Measurements from ENCODE around the gene ZNF365.

Gene ZNF365

DNA sequence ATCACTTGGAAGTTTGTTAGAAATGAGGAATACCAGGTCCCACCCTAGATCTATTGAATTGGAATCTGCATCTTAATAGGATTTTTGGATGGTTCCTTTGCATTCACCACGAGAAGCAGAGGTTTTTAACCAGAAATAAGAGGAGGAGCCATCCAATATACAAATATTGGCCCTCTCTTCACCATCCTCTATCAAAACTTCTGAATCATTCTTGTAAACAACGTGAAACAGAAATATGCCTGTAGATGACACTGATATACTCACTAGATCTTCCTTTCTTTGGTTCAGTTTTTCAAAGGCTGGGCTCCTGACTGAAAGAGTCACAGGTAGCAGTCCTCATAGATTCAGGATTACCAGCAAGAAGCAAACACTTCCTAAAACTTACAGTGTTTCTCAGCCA, 39.5 kb downstream of the ZNF365 start:
- no peak for DNase-seq (ENCODE audit: low read depth in 2 of 2, low spot score in 1 of 2)

DNA sequence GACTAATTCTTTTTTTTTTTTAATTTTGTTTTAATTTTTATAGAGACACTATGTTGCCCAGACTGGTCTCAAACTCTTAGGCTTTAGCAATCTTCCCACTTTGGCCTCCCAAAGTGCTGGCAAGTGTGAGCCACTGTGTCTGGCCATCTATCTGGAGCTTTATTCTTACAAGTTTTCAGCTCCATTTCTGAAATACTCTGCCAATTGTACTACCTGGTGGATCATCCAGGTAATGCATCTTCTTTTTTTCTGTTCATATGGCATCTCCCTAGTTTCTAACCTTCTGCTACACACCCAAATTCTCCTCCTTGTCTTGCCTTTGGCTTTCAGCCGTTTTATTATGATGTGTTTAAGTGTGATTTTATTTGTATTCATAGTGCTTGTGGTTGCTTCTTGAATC, 40.2 kb downstream of the ZNF365 start:
- no peak for DNase-seq (ENCODE audit: low read depth in 2 of 2, low spot score in 1 of 2)

DNA sequence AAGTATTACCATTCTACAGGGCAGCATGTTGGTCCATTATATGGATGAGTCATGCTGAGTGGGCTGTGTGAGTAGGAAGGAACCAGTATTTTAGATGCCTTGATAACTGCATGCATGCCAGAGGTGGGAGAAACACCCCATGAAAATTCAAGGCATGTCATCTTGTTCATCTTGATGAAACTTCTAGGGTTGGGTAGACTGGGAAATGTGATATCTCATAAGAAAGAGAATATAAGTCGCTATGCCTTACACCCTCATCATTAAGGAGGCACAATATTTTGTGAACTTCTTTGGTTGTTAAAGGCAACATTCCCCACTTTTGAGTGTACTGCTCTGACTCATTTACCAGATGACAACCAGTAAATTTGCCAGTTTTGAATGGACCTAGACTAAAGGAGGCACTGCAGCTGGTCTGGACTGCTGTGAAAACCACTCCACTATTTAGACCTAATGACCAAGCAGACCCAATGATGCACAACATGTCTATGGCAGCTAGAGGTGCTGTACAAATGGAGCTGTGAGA, 48.0 kb downstream of the ZNF365 start:
- no peak for DNase-seq (ENCODE audit: low read depth in 2 of 2, low spot score in 1 of 2)

- DNase-seq (ENCODE audit: low read depth in 2 of 2, low spot score in 1 of 2) = no peak
Measured at GRCh38 chr10:62424026-62424425, 49.9 kb downstream of the ZNF365 start.

DNA sequence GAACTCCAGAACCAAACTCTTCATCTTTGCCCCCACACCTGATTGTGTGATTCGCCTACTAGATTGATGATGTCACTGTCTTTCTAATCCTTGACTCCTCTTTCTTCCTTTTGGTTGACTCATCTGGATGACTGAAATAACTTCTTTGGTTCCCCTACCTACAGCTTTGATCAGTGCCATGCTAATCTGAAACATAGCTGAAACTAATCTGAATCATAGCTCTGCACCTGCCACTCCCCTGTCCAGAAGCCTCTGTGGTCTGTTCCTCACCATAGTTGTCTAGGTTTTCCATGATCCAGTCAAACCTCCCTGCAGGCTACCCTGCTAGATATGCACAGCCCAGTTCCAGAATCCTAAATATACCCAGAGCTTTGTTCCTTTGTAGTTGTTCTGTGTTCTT, 51.9 kb downstream of the ZNF365 start:
- DNase-seq (ENCODE audit: low read depth in 2 of 2, low spot score in 1 of 2) = no peak

DNA sequence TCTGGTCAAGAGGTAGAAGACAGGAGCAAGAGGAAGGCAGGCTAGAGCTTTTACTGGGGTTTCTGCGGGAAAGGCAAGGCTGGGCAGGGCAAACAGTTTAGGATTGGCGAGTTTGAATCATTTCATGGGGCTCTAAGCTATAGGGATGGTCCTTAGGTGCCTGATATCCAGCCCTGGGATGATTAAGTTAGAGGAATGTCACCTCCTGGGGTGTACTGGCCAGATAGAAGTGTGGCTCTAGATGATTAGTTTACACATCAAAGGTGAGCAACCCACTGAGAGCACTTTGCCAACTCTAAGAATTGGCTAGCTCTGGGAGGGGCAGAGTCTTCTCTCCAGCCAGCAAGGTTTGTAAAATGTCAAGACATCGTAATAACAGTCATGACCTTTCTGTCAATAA, 52.4 kb downstream of the ZNF365 start:
- DNase-seq (ENCODE audit: low read depth in 2 of 2, low spot score in 1 of 2) = no peak

- no peak for DNase-seq (ENCODE audit: low read depth in 2 of 2, low spot score in 1 of 2)
Measured at GRCh38 chr10:62430881-62431280, 56.7 kb downstream of the ZNF365 start.

DNA sequence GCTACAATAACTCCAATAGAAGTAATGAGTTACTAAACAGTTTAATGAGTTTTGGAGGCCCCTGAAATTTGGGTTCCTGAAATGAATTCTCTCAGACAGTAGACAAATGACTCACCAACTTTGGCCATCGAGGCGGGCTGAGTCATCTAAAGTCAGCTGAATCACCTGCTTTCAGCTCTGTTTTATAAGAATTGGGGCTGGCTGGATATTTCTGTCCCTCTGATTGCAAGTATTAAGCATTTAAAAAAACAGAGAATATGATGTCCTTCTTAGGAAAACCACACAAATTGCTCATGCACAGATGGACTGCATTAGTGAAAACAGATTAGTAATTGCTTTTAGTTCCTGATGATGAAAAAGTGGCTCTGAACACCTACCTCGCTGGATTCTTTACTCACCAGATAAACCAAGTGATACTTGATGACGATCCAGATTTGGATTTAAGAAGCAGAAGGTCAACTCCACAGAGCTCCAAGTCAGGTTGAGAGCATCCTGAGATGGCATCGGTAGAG, 59.1 kb downstream of the ZNF365 start:
- DNase-seq (ENCODE audit: low read depth in 2 of 2, low spot score in 1 of 2) = no peak

DNA sequence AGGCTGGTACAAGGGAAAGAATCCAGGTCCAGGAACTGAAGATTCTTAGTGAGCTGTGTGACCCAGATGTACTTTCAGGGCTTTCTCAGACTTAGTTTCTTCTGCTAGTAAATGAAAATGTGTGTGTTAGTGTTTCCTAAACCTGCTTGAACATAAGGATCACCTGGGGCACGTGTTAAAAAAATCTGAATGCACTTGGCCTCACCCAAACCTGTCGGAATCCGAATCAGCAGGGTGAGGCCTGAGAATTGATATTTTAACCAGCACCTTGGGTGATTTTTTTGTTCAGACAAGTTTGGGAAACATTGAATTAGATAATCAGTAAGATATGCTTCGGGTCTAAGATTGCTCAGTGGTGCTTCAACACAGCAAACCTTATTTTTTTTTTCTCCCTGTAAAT, 59.7 kb downstream of the ZNF365 start:
- no peak for DNase-seq (ENCODE audit: low read depth in 2 of 2, low spot score in 1 of 2)

GRCh38 chr10:62437696-62438095, 63.5 kb downstream of the ZNF365 start:
- DNase-seq (ENCODE audit: low read depth in 2 of 2, low spot score in 1 of 2) = no peak

DNA sequence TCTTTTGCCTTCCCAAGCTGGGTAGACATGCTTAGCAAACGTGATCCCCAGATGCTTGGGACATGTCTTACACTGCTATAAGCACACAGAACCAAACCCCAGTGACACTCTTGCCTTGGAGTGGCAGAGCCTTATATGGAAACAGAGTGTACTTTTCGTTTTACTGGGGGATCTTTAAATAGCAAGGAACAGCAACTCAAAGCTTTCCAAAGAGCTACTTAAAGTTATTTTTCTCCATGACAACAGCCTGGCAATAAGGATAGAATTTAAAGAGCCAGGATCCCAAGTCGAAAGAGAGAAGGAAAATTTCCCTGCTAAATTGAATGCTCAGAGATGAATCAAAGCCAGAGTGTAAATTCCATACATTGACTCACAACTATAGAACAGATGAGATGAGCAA, 67.8 kb downstream of the ZNF365 start:
- DNase-seq (ENCODE audit: low read depth in 2 of 2, low spot score in 1 of 2) = no peak

- DNase-seq (ENCODE audit: low read depth in 2 of 2, low spot score in 1 of 2) = no peak
Measured at GRCh38 chr10:62442894-62443669, 68.9 kb downstream of the ZNF365 start.

GRCh38 chr10:62443866-62444265, 69.7 kb downstream of the ZNF365 start:
- DNase-seq (ENCODE audit: low read depth in 2 of 2, low spot score in 1 of 2) = no peak

GRCh38 chr10:62446627-62447026, 72.5 kb downstream of the ZNF365 start:
- no peak for DNase-seq (ENCODE audit: low read depth in 2 of 2, low spot score in 1 of 2)

DNA sequence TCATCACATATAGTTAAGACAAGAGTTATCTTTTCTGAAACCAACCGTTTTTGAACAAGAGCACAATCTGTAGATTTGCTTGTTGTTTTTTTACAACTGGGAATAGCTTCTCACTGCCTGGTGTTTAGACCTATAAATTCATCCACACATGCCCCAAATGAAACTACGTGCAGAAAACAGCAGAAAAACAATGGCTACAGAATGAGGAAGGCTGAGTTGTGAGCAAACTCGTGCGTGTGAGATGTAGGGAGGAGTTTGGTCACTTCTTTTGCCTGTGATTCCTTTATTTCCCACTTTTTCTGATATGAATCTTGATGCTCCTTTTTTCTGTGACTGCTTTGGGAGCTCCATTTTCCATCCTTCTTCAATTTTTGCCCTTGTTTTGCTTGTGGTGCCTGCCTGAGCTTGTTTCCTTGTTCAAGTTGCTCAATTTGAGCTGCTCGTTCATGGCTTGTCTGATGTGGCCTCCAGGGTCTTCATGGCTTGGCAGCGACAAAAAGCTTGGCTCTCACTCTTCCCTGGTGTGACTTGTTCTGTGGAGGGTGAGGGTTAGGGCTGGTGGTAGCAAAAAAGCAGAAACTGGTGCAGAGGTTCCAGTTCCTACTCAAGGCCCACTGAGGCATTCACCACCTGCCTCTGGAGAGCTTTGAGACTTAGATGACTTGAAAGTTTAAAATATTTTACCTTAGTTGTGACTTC, 76.9 kb downstream of the ZNF365 start:
- DNase-seq (ENCODE audit: low read depth in 2 of 2, low spot score in 1 of 2) = no peak

DNA sequence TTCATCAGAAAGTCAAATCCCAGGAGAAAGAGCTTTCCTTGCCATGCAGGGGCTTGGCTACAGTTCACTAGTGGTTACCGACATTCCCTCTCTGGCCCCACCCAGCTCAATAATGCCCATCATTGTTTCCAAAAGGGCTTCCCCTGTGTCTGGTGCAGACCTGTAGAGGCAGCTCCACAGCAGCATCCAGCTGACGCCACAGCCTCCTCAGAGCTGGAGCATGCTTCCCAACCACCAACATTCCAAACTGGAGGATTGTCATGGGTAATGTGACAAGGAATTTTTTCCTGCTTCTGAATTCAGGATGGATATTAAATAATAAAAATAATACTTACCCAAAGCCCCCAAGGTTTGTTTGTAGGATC, 77.4 kb downstream of the ZNF365 start:
- no peak for DNase-seq (ENCODE audit: low read depth in 2 of 2, low spot score in 1 of 2)
